ENCODE data around the gene ARMC7.

ARMC7 gene

DNA sequence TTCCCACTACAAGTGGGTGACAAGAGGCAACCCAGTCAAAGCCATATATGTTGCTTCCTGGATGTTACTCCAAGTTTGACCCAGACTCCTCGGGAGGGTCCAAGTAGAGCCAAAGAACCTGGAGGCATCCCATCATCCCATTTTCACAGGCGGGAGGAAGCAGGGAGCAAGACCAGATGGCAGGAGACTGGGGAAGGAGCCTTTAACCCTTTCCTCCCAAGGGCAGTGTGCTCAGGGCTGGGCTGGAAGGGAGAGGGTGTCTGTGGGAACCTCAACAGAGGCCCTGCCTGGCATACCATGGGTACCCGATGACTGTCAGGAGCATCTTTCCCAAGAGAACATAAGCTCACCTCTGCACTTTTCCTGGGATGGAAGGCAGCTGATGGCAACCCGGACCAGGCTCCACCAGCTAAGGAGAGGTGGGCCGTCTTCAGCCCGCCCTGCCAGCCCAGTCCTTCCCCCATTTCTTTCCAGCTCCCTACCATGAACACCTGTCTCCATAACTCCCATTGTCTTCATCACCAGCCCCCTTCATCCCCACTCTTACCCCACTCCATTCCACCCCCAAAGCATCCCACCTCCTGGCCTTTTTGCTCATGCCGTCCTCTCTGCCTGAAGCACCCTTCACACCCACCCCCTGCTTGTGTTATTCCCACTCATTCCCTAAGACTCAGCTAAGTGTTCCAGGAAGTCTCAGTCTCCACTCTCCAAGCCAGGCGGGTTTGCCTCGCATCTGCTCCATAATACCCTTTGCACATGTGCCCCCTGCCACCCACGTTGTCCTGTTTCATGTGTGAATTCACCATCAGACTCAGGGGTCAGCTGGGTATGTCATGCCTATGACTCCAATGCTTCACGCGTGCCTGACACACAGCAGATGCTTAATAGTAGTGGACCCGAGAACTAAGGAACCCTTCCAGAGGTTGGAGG lies 27.9 kb upstream of the ARMC7 start:
- Histone ChIP-seq H3K27me3 (replicated peaks; ENCODE audit: control insufficient read depth, insufficient read depth, low read length) (no peaks in the 10 kb centered on the region), H3K4me1 (ENCODE audit: control insufficient read depth, insufficient read depth, low read length) (peaks cover 44% of the 10 kb centered on the region), H3K9ac (ENCODE audit: low read length) (no peak overlapping the region), H3K9me3 (ENCODE audit: control insufficient read depth, low read length) (no peaks in the 10 kb centered on the region), H3K4me3 (ENCODE audit: low read length) (no peak overlapping the region), H3K36me3 (ENCODE audit: control insufficient read depth, insufficient read depth, low read length, severe bottlenecking) (no peaks in the 10 kb centered on the region)
- DNase-seq (ENCODE audit: low read depth), result no peak

DNA sequence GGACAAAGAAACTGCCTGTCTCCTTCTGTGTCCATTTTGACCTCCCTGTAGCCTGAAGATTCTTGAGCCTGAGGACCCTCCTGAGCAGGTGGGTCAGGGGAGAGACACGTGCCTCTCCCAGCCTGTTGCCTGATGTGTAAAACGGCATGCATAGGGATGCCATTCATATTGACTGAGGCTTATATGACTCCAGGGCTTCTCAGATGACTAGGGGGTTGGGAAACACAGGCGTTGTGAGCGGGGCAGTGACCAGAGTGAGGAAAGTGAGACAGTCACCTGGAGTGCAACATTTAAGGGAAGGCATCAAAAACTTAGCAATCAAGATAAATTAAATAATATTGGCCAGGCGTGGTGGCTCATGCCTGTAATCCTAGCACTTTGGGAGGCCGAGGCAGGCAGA lies 27.1 kb upstream of the ARMC7 start:
- H3K36me3 ChIP-seq (ENCODE audit: control insufficient read depth, insufficient read depth, low read length, severe bottlenecking), result no peaks in the 10 kb centered on the region
- peaks cover 44% of the 10 kb centered on the region for H3K4me1 ChIP-seq (ENCODE audit: control insufficient read depth, insufficient read depth, low read length)
- H3K9me3 ChIP-seq (ENCODE audit: control insufficient read depth, low read length), result no peaks in the 10 kb centered on the region
- H3K9ac ChIP-seq (ENCODE audit: low read length), result no peak overlapping the region
- H3K4me3 ChIP-seq (ENCODE audit: low read length), result no peak overlapping the region
- no peaks in the 10 kb centered on the region for H3K27me3 ChIP-seq (replicated peaks; ENCODE audit: control insufficient read depth, insufficient read depth, low read length)
- DNase-seq (ENCODE audit: low read depth), result no peak

DNA sequence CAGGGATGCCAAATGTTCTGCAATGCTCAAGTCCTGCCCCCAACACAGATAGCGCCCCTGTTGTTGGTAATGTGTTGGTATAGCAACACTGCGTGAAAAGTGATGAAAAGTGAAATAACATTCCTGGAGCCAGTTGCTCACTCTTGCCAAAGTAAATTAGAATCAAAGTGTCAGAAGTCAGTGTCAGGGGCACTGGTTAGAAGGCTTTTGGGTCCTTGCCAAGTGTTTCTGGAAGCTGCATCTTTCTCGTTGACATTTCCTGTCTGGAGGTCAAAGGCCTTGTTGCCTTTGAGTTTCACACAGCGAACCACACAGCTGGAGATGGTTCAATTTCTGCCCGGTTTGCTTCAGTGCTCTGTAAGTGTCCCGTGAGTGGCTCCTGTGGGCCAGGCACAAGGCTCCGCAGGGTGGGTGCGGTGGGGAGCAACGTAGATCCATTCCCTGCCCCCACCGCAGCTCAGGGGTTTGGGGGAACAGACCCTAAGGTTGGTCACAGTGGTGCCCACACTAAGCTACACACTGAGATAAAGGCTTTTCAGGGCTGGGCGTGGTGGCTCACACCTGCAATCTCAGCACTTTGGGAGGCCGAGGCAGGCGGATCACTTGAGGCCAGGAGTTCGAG lies 25.6 kb upstream of the ARMC7 start:
- no peak for DNase-seq (ENCODE audit: low read depth)
- no peaks in the 10 kb centered on the region for H3K9me3 ChIP-seq (ENCODE audit: control insufficient read depth, low read length)
- peaks cover 42% of the 10 kb centered on the region for H3K4me1 ChIP-seq (ENCODE audit: control insufficient read depth, insufficient read depth, low read length)

DNA sequence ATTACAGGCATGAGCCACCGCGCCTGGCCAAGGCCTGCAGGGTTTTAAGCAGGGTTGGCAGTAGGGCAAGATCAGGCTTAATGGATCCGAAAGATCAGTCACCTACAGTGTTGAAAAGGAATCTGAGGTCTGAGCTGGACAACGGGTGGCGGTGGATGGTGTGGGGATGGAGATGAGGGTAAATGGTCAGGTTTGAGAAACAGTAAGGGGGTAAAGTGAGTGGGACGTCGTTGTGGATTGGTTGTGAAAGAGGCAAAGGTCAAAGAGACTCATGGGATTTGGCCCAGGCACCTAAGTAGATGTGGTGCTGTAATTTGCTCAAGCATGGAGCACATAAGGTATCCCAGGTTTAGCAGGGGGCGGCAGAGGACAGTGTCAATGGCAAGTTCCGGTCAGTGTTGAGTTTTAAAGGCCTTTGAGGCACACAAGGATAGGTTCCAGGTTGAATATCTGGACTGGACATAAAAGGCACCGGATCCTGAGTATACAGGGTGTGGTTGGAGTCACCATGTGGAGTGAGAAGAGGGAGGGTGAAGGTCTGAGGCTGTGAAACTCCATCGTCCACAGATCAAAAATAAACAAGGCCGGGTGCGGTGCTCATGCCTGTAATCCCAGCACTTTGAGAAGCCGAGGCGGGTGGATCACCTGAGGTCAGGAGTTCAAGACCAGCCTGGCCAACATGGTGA lies 23.1 kb upstream of the ARMC7 start:
- peaks cover 48% of the 10 kb centered on the region for H3K4me1 ChIP-seq (ENCODE audit: control insufficient read depth, insufficient read depth, low read length)
- no peak for DNase-seq (ENCODE audit: low read depth)
- no peaks in the 10 kb centered on the region for H3K9me3 ChIP-seq (ENCODE audit: control insufficient read depth, low read length)
- no peak overlapping the region for H3K9ac ChIP-seq (ENCODE audit: low read length)
- H3K4me3 ChIP-seq (ENCODE audit: low read length), result peak overlapping the region; percentile 85
- H3K27me3 ChIP-seq (replicated peaks; ENCODE audit: control insufficient read depth, insufficient read depth, low read length), result no peaks in the 10 kb centered on the region
- no peaks in the 10 kb centered on the region for H3K36me3 ChIP-seq (ENCODE audit: control insufficient read depth, insufficient read depth, low read length, severe bottlenecking)

More for the DNA sequence above, 25.6 kb upstream of the ARMC7 start:
- Histone ChIP-seq H3K4me3 (ENCODE audit: low read length) (no peak overlapping the region), H3K27me3 (replicated peaks; ENCODE audit: control insufficient read depth, insufficient read depth, low read length) (no peaks in the 10 kb centered on the region), H3K36me3 (ENCODE audit: control insufficient read depth, insufficient read depth, low read length, severe bottlenecking) (no peaks in the 10 kb centered on the region), H3K9ac (ENCODE audit: low read length) (no peak overlapping the region)

DNA sequence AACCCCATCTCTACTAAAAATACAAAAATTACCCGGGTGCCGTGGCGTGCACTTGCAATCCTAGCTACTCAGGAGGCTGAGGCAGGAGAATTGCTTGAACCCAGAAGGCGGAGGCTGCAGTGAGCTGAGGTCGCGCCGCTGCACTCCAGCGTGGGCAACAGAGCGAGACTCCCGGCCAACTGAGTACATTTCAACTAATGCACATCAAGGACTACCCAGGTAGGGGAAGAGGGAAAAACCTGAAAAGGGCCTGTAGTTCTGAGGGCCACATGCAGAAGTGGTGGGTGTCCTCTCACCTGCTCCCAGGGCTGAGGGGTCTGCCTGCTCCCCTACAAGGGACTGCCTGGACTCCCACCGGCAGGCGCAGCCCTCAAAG lies 22.6 kb upstream of the ARMC7 start:
- Histone ChIP-seq H3K36me3 (ENCODE audit: control insufficient read depth, insufficient read depth, low read length, severe bottlenecking) (no peaks in the 10 kb centered on the region), H3K4me3 (ENCODE audit: low read length) (peak overlapping the region; percentile 85), H3K4me1 (ENCODE audit: control insufficient read depth, insufficient read depth, low read length) (peaks cover 52% of the 10 kb centered on the region)

DNA sequence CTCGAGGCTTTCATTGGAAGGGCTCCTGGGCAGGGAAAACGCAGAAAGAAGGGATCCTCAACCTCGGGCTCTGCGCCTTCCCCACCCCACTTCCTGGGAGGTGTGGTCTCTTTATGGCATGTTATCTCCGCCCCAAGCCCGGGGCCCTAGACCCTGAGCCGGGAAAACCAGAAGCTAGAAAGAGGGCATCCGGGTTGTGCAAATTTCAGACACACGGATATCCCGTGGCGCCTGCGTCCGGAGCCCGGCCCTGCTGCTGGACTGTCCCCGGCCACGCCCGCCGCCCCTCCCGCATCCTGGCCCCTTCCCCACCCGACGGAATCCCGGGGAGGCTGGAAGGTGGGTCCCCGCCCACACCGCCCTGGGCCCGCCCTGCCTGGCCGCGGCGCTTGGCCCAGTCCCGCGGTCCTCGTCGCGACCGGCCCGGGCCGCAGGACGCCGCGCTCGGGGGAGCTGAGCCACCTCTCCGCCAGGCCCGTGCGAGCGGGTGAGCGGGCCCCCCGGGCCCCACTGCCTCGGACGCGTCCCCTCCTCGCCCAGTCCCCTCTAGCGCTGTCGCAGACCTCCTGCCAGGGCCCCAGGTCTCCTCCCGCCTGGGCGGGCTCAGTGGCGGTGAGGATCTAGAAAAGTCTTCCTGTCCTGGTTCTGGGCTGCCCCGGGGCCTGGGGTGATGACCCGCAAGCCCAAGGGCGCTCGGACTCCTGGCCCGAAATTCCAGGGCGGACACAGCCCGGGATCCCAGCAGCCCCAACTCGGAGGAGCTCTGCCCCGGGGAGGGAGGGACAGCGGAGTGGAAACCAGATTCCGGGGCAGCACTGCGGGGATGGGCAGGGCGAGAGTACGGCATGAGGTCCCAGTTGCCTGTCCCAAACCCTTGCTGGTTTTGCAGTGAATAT lies 22.0 kb upstream of the ARMC7 start, which contains the start of gene SLC16A5:
Gene SLC16A5, plus strand, starts transcription at position 397 of the 896 bp plus-strand sequence. CDS start 5,683 bp downstream, outside the sequence.
- Histone ChIP-seq H3K27me3 (replicated peaks; ENCODE audit: control insufficient read depth, insufficient read depth, low read length) (no peaks in the 10 kb centered on the region), H3K4me3 (ENCODE audit: low read length) (peak within 1 kb of the TSS; percentile 85), H3K4me1 (ENCODE audit: control insufficient read depth, insufficient read depth, low read length) (peaks cover 57% of the 10 kb centered on the region), H3K9ac (ENCODE audit: low read length) (peak within 1 kb of the TSS; percentile 92), H3K36me3 (ENCODE audit: control insufficient read depth, insufficient read depth, low read length, severe bottlenecking) (no peaks in the 10 kb centered on the region), H3K9me3 (ENCODE audit: control insufficient read depth, low read length) (no peaks in the 10 kb centered on the region)
- DNase-seq (ENCODE audit: low read depth), result peak; percentile 88

More for the DNA sequence above, 22.6 kb upstream of the ARMC7 start:
- Histone ChIP-seq H3K27me3 (replicated peaks; ENCODE audit: control insufficient read depth, insufficient read depth, low read length) (no peaks in the 10 kb centered on the region), H3K9me3 (ENCODE audit: control insufficient read depth, low read length) (no peaks in the 10 kb centered on the region), H3K9ac (ENCODE audit: low read length) (peak overlapping the region; percentile 92)
- no peak for DNase-seq (ENCODE audit: low read depth)

DNA sequence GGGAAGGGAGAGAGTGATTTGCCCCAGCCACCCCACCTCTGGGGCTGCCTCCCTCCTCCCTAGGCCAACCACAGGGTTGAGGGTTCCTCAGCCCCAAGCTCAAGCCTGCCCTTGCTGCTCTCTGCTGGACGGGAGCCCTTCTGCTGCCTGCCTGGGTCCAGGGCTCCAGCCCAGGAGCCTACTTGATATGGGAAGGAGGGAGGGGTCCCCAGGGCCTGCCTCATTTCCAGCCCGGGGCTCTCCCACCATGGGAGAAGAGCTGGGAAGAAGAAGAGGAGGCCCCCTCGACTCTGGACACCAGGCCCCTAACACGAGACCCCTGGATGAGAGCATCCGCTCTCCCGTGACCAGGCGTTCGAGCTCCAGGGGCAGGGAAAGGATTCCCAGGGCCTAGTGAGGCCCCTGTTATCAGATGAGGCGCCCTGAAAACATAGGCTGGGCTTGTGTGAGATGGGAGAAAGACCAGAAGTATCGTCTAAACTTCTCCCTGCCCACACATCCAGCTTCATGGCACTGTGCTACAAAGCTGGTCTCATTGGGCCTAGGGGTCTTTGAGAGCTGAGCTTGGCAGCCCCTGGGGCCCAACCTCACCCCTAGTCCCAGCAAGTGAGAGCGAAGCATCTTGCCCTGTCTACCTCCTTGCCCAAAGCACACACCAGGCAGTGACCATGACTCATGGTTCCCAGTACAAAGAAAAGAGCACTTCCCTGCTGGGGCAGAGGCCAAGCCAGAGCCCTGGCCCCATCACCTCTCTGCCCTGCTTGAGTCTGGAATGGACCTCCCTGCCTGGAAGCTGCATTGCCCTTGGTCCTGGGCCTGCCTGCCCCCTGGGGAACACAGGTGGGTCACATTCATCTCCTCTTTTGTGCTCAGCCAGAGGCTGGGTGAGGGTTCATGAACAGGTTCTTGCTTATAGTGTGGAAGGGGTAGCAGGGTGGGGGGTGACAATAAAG lies 21.0 kb upstream of the ARMC7 start:
- H3K27me3 ChIP-seq (replicated peaks; ENCODE audit: control insufficient read depth, insufficient read depth, low read length), result no peaks in the 10 kb centered on the region
- H3K4me1 ChIP-seq (ENCODE audit: control insufficient read depth, insufficient read depth, low read length), result peaks cover 64% of the 10 kb centered on the region
- H3K4me3 ChIP-seq (ENCODE audit: low read length), result peak overlapping the region; percentile 85
- H3K9ac ChIP-seq (ENCODE audit: low read length), result peak overlapping the region; percentile 92
- H3K9me3 ChIP-seq (ENCODE audit: control insufficient read depth, low read length), result no peaks in the 10 kb centered on the region
- H3K36me3 ChIP-seq (ENCODE audit: control insufficient read depth, insufficient read depth, low read length, severe bottlenecking), result no peaks in the 10 kb centered on the region
- no peak for DNase-seq (ENCODE audit: low read depth)

DNA sequence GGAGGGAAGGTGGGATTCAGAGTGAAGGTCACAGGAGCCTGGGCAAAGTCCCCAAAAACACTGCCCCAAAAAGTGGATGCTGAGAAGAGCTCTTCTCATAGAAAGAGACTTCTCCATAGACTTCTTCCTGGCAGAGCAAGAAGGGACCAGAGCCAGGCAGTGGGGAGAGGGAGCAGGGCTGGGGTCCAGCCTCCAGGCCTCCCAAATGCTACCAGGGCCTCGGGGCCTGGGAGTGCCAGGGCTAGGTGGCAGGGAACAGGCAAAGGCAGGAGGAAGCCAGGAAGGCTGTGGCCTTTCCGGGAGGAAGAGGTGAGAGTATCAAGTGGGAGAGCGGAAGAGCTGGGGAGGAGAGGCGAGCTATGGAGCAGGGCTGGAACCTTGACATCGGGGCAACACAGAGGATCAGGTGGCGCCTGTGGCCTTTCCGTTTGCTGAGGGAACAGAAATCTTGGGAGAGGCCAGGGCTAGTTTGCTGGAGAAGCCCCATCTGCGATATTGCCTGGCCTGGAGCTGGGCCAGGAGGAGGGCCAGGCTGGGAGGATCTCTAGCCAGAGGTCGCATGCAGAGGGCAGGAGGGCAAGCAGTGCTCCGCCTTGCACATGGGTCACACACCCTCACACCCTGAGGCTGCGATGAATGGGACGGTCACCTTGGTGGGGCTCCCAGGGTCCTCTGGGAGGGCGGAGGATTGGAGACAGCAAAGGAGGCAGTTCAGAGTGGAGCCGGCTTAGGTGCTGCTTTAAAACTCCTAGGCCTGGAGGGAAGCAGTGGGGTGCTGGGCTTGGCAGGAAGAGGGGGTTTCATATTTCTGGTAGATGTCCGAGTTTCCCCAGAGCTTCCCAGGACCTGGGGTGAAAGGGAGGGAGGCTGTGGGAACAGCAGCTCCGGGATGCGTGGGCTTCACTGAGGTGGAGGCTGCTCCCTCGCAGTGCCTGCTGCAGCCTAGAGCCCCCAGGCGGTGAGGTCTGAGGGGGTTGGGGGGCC lies 18.6 kb upstream of the ARMC7 start:
- Histone ChIP-seq H3K4me3 (ENCODE audit: low read length) (no peak overlapping the region), H3K9me3 (ENCODE audit: control insufficient read depth, low read length) (no peaks in the 10 kb centered on the region), H3K4me1 (ENCODE audit: control insufficient read depth, insufficient read depth, low read length) (peaks cover 56% of the 10 kb centered on the region), H3K9ac (ENCODE audit: low read length) (no peak overlapping the region), H3K36me3 (ENCODE audit: control insufficient read depth, insufficient read depth, low read length, severe bottlenecking) (no peaks in the 10 kb centered on the region), H3K27me3 (replicated peaks; ENCODE audit: control insufficient read depth, insufficient read depth, low read length) (no peaks in the 10 kb centered on the region)
- no peak for DNase-seq (ENCODE audit: low read depth)

DNA sequence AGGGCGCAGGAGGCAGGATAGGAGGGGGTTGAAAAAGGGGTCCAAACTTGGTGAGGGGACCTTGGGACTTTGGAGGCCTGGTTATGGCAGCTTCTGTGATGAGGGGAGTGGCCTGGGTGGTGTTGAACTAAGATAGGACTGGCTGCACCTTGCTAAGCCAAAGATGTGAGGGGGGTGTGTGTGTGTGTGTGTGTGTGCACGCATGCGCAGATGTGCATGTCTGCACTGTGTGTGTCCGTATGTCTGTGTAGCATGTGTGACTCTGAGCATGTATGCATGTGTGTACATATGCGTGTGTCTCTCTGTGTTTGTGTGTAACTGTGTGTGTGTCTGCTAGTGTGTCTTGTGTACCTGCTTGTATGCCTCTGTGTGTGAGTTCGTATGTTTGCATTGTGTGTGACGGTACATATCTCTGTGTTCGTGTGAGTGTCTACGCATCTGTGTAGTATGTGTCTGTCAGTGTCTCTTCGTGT lies 17.9 kb upstream of the ARMC7 start:
- peaks cover 52% of the 10 kb centered on the region for H3K4me1 ChIP-seq (ENCODE audit: control insufficient read depth, insufficient read depth, low read length)
- no peaks in the 10 kb centered on the region for H3K27me3 ChIP-seq (replicated peaks; ENCODE audit: control insufficient read depth, insufficient read depth, low read length)
- H3K36me3 ChIP-seq (ENCODE audit: control insufficient read depth, insufficient read depth, low read length, severe bottlenecking), result no peaks in the 10 kb centered on the region
- no peak overlapping the region for H3K9ac ChIP-seq (ENCODE audit: low read length)
- no peak overlapping the region for H3K4me3 ChIP-seq (ENCODE audit: low read length)
- DNase-seq (ENCODE audit: low read depth), result no peak
- H3K9me3 ChIP-seq (ENCODE audit: control insufficient read depth, low read length), result no peaks in the 10 kb centered on the region

Data from adipocyte (in vitro differentiated cells).